Measurements from ENCODE around the gene PTPRK.
A peak's percentile ranks its signal among the peaks of the same experiment; 100 is the strongest.

Gene PTPRK

DNA sequence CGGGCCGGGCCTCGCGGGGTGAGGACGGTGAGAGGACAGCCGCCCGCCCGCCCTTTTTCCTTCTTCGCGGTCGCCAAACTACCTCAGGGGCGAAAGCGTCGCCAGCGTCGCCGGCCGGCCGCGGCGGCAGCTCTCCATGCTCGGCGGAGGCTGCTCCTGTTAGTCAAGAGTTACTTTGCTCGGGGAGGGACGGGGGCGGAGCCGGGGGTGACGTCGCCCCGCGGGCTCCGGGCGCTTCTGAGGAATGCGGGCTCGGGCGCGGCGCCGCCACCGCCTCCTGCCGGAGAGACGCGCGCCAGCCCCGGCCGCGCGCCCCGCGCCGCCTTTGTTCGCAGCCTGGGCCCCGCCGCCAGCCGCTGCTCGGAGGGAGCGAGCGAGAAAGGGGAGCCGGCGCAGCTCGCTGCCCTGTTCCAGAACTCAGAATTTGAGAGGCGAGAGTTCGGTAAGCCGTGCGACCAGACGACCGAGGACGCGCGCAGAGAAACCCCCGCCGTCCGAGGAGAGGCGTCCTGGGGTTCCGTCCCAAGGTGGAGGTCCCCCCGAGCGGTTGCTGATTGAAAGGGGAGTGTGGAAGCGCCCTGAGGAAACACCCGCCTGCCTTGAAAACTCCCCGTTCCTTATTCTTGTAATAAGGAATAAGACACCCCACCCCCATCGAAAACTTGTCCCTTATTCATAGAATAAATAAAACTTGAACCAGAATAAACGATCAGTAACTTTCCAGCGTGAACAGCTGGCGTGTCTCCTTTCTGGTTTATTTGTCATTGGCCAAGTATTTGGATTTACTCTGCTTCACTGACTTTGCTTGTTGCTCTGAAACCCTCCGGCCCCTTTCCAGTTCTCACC lies at the start of gene PTPRK:
Gene PTPRK (minus strand): TSS at position 164 of the 846 bp plus-strand sequence. CDS start 241 bp downstream, outside the sequence.
- DNase-seq (ENCODE audit: low spot score): peak; percentile 96

GRCh38 chr6:128567029-128567428 lies 46.6 kb upstream of the PTPRK start:
- DNase-seq (ENCODE audit: low spot score): peak; percentile 24

DNA sequence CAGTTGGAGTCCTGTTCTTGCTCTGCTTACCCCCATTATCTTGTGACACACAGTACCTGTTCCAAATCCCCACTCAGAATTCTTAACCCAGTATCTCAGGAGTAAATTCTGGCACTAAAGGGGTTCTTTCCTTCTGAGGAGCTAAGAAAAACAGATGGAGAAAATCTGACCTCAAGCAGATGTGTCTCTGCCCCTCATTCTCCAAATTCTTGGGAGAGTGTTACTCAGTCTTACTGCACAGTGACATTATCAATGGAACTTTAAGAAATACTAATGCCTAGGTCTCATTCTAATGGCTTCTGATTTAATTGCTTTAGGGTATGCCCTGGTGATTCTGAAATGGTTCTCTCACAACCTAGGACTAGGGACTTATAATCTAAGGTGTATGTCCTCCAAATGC lies 40.6 kb upstream of the PTPRK start:
- DNase-seq (ENCODE audit: low spot score): no peak

GRCh38 chr6:128558924-128559323 lies 38.5 kb upstream of the PTPRK start:
- no peak for DNase-seq (ENCODE audit: low spot score)

- no peak for DNase-seq (ENCODE audit: low spot score)
These were observed 37.6 kb upstream of the PTPRK start for GRCh38 chr6:128558021-128558420.

- DNase-seq (ENCODE audit: low spot score): no peak
These were observed 36.7 kb upstream of the PTPRK start for GRCh38 chr6:128557081-128557480.

DNA sequence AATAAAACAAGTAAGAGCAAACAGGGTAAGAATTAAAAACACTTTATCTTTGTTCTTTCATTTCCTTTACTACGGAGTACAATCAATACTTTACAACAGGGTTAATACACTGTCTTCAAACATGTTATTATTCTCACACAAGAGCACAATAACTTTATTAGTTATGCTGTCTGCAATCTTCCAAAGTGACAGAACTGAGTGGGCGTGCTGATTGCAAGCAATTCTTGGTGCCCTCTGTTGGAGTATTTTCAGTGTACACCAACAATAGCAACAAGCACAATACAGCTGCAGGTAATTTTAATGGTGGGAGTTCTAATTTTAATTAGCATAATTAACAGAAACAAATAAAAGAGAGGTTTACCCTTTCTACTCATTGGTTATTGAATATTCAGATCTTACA lies 33.9 kb upstream of the PTPRK start:
- no peak for DNase-seq (ENCODE audit: low spot score)

- DNase-seq (ENCODE audit: low spot score): no peak
These were observed 20.9 kb upstream of the PTPRK start for GRCh38 chr6:128541261-128541660.

DNA sequence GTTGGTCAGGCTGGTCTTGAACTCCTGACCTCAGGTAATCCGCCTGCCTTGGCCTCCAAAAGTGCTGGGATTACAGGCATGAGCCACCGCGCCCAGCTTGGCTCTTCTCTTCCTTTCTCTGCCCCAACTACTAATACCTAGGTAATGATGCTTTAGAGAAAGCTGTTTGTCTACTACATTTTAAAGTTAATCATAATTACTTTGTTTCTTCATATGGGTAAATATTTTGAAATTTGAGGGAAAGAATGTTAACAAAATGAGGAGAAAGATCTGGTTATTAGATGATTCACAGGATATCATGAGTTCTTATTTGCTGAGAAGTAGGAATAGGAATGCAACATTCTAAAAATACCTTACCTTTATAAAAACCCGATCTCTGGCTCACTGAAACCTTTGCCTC lies 18.4 kb upstream of the PTPRK start:
- DNase-seq (ENCODE audit: low spot score): no peak

- DNase-seq (ENCODE audit: low spot score): peak; percentile 53
These were observed 12.4 kb upstream of the PTPRK start for GRCh38 chr6:128532827-128533226.

- no peak for DNase-seq (ENCODE audit: low spot score)
These were observed 11.7 kb upstream of the PTPRK start for GRCh38 chr6:128532136-128532535.

DNA sequence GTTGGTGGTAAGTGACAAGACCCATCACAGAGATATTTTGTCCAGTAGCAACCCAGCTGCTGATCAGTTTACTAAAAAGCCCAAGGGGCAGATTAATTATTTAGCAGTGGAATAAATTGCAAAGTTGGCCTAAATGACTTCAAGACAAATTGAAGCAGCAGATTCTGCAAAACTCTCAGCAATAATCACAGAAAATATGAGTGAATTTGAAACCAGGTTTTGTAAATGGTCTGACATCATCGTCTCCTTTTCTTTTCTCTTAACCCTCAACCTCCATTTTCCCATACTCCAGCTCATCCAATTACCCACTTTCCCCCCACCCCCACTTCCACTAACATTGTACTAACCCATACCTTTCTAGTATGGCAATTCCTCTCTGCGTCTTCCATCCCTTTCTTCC lies 11.3 kb upstream of the PTPRK start:
- no peak for DNase-seq (ENCODE audit: low spot score)

DNA sequence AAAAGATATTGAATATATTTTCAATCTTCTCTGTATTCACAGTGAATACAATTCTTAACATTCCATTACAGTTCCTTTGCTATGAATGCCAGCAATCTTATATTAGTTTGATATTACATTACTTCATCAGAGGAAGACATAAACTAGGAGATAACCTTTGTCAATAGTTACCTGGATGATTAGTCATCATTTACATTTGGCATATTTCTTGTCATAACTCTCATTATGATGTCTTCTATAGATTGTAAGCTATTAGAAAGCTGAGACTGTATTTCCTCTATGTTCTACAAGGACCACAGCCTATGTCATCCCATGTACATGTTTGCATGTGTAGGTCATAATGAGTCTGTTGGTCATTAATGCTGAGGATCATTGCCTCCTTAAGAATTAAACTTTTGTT lies 7.8 kb upstream of the PTPRK start:
- DNase-seq (ENCODE audit: low spot score): no peak

DNA sequence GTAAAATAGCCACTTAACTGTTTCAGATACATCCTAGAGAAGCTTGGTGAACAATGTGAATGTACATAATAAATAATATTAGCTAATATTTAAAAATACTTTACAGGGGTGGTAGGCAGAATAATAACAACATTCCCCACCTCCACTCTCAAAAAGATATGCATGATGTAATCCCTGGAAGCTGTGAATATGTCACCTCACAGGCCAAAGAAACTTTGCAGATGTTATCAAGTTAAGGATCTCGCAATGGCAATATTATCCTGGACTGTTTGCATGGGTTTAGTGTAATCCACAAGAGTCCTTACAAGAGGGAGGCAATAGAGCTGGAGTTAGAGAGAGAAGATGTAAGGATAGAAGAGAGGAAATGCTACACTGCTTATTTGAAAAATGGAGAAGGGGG lies 7.0 kb upstream of the PTPRK start:
- DNase-seq (ENCODE audit: low spot score): no peak

DNA sequence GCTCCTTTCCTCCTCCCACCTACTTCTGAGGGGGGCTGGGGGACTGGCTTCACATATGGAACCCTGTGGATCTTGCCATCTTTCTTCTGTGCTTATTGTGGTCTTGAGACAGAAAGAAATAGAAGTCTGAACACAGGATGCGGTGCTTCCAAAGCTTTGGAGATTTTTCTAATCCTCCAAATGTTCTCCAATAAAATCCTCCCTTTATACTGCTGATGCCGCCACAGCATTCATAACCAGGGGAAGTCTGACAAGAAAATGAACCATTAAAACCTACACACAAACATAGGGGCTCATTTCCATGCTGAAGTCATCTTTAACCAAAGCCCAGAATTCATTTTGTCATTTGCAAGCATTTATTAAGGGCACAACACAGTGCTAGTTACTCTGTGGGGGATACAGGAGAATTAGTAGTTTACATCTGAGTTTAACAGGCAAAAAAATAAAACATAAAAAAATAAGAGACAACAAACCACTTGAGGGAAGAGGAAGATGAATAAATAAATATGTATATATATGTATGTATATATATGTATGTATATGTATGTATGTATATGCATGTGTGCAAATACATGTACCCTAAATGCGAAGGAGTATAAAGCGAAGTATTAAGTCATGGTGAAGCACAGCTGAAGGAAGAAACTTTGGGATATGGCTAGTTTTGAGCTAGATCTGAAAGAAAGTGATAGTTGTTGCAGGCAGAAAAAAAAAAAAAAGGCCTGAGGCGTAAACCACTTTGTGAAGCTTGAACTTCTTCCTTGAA lies 5.9 kb upstream of the PTPRK start:
- no peak for DNase-seq (ENCODE audit: low spot score)

DNA sequence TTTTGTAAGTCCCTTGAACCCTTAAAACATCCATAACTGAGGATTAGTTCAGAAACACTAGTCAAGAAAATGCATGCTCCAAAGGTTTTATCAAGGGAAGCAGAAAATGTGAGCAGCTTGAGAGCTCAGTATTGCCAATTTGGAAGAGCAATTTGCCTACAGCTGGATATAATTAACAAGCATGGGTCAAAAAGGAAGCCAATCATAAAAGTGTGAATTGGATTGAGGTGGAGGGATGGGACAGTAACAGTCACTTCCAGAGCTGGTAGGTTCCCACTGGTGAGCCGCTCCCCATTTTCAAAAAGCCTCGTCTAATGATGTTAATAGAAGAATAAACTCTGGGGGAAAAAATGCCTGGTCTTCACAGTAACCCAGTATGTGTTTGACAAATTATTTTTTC lies 5.0 kb upstream of the PTPRK start:
- no peak for DNase-seq (ENCODE audit: low spot score)

DNA sequence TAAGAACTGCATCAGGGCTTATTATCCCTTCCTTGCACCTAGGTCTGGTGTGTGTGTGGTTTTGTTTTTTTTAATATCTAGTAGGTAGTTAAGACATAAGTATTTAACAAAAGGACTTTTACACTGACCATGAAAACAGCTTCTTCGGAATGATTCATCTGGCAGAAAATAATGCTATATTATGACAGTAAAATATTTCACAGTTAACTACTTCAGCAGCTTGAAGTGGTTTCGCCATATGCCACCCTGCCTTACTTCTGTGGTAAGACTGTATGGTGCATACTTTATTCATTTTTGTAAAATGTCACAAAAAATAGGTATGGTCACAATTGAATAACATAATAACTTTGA lies 858 bp upstream of the PTPRK start:
- no peak for DNase-seq (ENCODE audit: low spot score)

DNA sequence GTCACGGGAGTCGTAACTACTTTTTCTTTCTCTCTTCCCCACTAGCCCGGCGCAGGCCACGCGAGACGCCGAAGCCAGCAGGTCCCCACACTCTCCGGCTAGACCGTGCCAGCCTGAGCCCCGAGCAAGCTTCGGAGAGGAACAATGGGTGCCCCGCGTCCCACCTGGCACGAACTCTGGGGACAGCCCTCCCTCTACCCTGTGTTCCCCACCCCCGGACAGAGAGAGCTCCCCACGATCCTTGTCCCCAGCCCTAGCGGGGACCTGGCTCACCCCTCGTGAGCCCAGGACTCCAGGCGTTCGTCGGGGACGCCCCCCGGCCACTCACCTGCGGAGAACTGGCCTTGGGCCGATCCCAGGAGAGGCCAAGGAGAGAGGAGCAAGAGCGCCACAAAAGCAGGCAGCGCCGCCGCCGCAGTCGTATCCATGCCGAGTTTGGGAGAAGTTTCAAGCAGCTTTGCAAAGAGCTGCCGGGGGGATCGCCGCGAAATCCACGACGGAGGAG lies 416 bp downstream of the PTPRK start:
- DNase-seq (ENCODE audit: low spot score): no peak

- DNase-seq (ENCODE audit: low spot score): peak; percentile 72
These were observed 1.1 kb downstream of the PTPRK start for GRCh38 chr6:128519132-128519930.

DNA sequence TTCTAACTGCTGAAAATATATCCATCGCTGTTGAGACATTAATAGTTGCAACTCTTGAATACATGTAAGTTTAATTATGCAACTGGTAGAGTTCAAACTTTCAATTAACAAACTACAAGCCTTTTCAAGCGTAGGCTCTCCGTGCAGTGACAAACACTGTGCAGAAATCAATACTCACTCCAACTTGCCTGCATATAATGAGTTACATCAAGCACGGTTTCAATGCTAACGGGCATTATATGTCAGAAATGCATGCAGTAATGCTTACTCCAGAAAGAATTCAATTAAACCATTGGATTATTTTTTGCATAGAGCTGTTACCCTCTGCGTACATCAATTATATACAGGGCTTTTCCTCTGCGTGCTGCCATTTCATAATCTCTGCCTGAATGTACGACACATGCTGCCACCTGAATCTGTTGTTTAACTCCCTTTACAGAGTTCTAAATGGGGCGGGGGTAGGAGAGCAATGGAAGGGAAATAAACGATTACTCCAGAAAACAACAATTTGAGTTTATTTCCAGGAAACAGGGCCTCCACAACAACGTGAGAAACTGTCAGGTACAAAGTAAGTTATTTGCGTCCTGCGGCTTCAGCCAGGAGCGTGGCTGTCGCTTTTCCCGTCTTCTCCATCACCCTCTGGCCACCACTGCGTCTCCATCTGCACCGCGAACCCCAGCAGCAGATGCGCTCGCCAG lies 1.8 kb downstream of the PTPRK start:
- DNase-seq (ENCODE audit: low spot score): no peak

- no peak for DNase-seq (ENCODE audit: low spot score)
These were observed 3.3 kb downstream of the PTPRK start for GRCh38 chr6:128517124-128517523.

- peak; percentile 59 for DNase-seq (ENCODE audit: low spot score)
These were observed 3.9 kb downstream of the PTPRK start for GRCh38 chr6:128516514-128516898.
